ENCODE results near the gene OR4C12. TPM values are rescaled to one million over a fixed set of nuclear protein-coding genes. Genes with fewer than 3 reads are reported as not detected.
"Not testable (repeated sequence)": the region's sequence is repeated elsewhere in the genome, so short reads cannot be mapped to it uniquely, and the experiment has no call there.

Gene OR4C12
- polyA plus RNA-seq = not detected

DNA sequence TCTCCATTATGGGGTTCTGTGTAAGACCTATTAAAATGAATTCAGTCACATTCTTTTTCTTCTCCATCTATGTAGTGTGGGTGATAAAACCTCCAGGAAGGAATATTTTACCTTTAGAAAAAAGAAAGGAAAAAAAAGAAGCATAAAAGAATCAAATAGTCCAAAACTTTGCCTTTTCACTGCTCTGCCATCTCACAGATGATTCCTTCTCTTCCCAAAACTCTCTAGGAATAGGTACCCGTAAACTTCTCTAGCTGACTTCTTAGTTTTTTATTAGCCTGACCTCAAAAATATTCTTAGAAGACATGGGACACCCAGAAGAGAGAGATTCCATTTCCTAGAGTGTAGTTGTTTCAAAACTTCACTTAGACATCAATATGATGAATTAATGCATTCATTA lies at the start of gene OR4C12:
Gene OR4C12 (minus strand): TSS at position 101 of the 400 bp plus-strand sequence. CDS start 34 bp downstream, at position 67.
- H3K27ac Mint-ChIP-seq, H3K4me3 Mint-ChIP-seq, H3K9me3 Mint-ChIP-seq, H3K4me1 Mint-ChIP-seq, H3K36me3 Mint-ChIP-seq, H3K27me3 Mint-ChIP-seq: not testable (repeated sequence)

DNA sequence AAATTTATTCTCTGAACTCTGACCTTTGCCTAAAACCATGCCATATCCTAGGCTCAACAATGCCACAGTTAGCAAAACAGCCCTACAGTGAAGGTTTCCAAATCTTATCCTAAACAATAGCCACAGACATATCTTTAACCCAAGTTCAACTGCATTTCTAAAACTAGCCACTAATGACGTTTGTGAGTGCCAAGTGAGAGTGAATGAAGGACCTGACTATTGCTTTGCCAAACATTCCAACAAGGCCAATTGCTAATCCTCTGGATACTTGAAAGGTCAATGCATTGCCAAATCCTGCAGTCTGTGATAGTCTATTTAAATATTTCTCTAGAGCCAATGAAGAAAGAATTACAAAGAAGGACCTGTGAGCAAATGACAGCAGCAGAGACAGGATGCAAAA lies 47.9 kb upstream of the OR4C12 start:
- Mint-ChIP-seq H3K4me3 (no peak overlapping the region), H3K27me3 (no peaks in the 10 kb centered on the region), H3K4me1 (no peaks in the 10 kb centered on the region), H3K36me3 (no peaks in the 10 kb centered on the region), H3K27ac (no peak overlapping the region), H3K9me3 (peaks cover 2 to 10% (median 4%) of the 10 kb centered on the region in 3 donors)

DNA sequence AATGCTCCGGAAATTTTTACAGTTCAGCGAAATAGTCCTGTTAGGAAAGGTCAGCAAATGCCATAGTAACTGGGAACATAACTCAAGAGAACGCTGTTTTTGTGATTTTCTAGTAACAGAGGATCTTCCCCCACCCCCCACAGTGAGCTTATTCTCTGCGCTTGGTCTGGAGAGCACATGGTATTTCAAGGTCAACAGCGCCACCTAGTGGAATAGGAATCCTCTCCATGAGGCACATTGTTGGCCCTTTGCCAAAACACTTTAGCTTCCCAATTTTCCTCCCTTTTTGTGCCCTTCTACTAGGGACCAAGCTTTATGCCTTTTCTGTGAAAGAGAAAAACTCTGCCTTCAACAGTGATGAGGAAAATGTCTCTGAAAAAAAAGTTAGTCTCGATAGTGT lies 13.2 kb upstream of the OR4C12 start:
- H3K27me3 Mint-ChIP-seq = no peaks in the 10 kb centered on the region
- no peaks in the 10 kb centered on the region for H3K4me1 Mint-ChIP-seq
- no peak overlapping the region for H3K4me3 Mint-ChIP-seq
- no peaks in the 10 kb centered on the region for H3K36me3 Mint-ChIP-seq
- H3K9me3 Mint-ChIP-seq = peaks cover 0 to 7% (median 0%) of the 10 kb centered on the region in 3 donors
- no peak overlapping the region for H3K27ac Mint-ChIP-seq

DNA sequence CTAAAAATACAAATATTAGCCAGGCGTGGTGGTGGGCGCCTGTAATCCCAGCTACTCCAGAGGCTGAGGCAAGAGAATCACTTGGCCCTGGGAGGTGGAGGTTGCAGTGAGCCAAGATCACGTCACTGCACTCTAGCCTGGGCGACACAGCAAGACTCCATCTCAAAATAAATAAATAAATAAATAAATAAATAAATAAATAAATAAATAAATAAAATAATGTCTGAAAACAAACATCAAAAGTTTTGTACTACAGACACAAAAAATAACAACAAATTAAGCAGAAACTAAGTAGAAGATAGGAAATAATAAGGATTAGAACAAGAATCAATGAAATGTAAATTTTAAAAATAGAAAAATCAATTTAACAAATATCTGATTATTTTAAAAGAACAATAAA lies 8.9 kb downstream of the OR4C12 start:
- H3K9me3 Mint-ChIP-seq = peaks cover 4 to 13% (median 4%) of the 10 kb centered on the region in 3 donors
- H3K4me1 Mint-ChIP-seq, H3K4me3 Mint-ChIP-seq, H3K27me3 Mint-ChIP-seq, H3K27ac Mint-ChIP-seq, H3K36me3 Mint-ChIP-seq: not testable (repeated sequence)

DNA sequence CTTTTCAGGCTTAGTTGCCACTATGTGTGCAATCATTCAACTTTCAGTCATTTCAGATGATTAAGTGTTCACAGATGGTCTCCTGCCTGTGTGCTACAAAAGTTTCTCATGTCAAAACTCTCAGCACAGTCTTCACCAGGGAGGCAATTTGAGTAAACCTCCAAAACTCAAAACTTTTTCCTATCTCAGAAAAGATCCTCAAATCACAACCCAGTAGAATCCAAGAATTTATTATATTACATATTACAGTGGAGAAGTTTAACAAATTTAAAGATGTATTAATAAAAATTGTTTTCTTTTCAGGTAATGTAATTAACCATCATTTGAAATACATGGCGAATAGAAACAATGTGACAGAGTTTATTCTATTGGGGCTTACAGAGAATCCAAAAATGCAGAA lies 30.2 kb downstream of the OR4C12 start, which contains the start of gene OR4C13:
Gene OR4C13 (plus strand): TSS at position 301 of the 400 bp plus-strand sequence. CDS start 32 bp downstream, at position 333.
- no peak within 1 kb of the TSS for H3K4me3 Mint-ChIP-seq
- H3K36me3 Mint-ChIP-seq = peaks cover 3% of the 10 kb centered on the region
- H3K27me3 Mint-ChIP-seq = no peaks in the 10 kb centered on the region
- peaks cover 3 to 14% (median 9%) of the 10 kb centered on the region in 3 donors for H3K9me3 Mint-ChIP-seq
- no peak within 1 kb of the TSS for H3K27ac Mint-ChIP-seq
- no peaks in the 10 kb centered on the region for H3K4me1 Mint-ChIP-seq

DNA sequence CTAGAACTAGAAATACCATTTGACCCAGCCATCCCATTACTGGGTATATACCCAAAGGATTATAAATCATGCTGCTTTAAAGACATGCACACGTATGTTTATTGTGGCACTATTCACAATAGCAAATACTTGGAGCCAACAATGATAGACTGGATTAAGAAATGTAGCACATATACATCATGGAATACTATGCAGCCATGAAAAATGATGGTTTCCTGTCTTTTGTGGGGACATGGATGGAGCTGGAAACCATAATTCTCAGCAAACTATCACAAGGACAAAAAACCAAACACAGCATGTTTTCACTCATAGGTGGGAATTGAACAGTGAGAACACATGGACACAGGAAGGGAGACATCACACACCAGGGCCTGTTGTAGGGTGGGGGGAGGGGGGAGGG lies 33.6 kb downstream of the OR4C12 start:
- not testable (repeated sequence) for H3K4me1 Mint-ChIP-seq, H3K27ac Mint-ChIP-seq, H3K27me3 Mint-ChIP-seq, H3K36me3 Mint-ChIP-seq, H3K4me3 Mint-ChIP-seq
- peaks cover 8 to 26% (median 13%) of the 10 kb centered on the region in 3 donors for H3K9me3 Mint-ChIP-seq

Other genes starting within 250 kb of the OR4C12 start
- gene OR4C13, start 30.1 kb downstream of the OR4C12 start, polyA plus RNA-seq = not detected
- gene OR4C45, start 50.3 kb upstream of the OR4C12 start, polyA plus RNA-seq = not detected

Measured in IgD-negative memory B cell (primary cell).